ENCODE results near the gene DDR1. TPM values are rescaled to one million over a fixed set of nuclear protein-coding genes. Genes with fewer than 3 reads are reported as not detected.
"Not testable (repeated sequence)": the region's sequence is repeated elsewhere in the genome, so short reads cannot be mapped to it uniquely, and the experiment has no call there.

Gene DDR1
- total and polyA plus RNA-seq, 12 donors, result 7.3 to 49.2 (median 23.3) TPM

DNA sequence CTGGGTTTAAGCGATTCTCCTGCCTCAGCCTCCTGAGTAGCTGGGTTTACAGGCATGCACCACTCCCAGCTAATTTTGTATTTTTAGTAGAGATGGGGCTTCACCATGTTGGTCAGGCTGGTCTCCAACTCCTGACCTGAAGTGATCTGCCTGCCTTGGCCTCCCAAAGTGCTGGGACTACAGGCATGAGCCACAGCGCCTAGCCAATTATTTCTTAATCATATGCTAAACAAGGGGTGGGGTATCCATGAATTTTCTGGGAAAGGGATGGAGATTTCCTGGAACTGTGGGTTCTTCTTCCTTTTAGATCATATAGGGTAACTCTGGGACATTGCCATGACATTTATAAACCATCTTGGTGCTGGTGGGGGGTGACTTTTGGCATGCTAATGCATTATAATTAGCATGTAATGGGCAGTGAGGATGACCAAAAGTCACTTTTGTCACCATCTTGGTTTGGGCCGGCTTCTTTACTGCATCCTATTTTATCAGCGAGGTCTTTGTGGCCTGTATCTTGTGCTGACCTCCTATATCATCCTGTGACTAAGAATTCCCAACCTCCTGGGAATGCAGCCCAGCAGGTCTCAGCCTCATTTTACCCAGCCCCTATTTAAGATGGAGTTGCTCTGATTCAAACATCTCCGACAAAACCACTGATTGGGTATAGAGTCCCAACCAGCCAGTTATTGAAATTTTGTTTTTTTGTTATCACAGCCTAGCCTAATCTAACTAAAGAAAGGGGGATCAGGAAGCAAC, 29.9 kb upstream of the DDR1 start:
- no peaks in the 10 kb centered on the region for H3K36me3 ChIP-seq
- DNase-seq (no peak), ATAC-seq (no peak)
- H3K27me3 ChIP-seq, result peaks cover 0 to 3% (median 0%) of the 10 kb centered on the region in 7 donors
- no peak overlapping the region for H3K4me3 ChIP-seq
- peaks cover 0 to 12% (median 0%) of the 10 kb centered on the region in 11 donors for H3K9me3 ChIP-seq
- 87 to 94% methylated on average over 5 of the region's 5 CpGs for WGBS, 2 donors
- no peak overlapping the region for H3K27ac ChIP-seq
- TF ChIP-seq, protein P1, sequence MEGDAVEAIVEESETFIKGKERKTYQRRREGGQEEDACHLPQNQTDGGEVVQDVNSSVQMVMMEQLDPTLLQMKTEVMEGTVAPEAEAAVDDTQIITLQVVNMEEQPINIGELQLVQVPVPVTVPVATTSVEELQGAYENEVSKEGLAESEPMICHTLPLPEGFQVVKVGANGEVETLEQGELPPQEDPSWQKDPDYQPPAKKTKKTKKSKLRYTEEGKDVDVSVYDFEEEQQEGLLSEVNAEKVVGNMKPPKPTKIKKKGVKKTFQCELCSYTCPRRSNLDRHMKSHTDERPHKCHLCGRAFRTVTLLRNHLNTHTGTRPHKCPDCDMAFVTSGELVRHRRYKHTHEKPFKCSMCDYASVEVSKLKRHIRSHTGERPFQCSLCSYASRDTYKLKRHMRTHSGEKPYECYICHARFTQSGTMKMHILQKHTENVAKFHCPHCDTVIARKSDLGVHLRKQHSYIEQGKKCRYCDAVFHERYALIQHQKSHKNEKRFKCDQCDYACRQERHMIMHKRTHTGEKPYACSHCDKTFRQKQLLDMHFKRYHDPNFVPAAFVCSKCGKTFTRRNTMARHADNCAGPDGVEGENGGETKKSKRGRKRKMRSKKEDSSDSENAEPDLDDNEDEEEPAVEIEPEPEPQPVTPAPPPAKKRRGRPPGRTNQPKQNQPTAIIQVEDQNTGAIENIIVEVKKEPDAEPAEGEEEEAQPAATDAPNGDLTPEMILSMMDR (IDR thresholded peaks at IDR 0.05), result no peak
- intact Hi-C loops (cut with DNase I), result no loop called here
- H3K4me1 ChIP-seq, result no peaks in the 10 kb centered on the region

DNA sequence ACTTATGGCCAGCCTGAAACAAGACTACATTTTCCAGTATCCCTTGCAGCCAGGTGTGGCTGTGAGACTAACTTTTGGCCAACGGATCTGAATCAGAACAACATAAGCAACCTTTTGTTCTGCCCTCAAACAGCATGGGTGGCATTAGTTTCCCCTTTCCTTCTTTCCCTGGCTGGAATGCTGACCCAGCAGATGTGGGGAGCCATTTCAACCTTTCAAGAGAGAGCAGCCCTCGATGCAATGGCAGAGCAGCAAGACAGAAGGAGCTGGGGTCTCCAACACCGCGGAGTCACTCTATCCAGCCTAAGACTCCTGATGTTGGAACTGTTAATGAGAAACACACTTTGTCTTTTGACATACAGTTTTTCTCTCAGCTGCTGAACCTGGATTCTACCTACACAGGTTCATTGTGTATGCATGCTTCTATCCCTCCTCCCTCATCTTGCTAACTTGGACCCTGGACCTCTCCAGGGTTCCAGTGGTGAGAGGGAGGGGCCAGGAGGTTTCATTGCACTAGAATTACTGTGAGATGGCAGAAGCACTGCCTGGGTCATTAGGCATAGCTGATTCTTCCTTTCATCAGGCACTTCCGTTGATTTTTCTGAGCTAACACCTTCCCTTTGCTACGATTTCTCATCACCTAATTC, 28.8 kb upstream of the DDR1 start:
- intact Hi-C loops (cut with DNase I), result no loop called here

GRCh38 chr6:30857112-30857511, 27.2 kb upstream of the DDR1 start:
- intact Hi-C loops (cut with DNase I), result no loop called here
- H3K4me1 ChIP-seq, result no peaks in the 10 kb centered on the region
- DNase-seq (no peak), ATAC-seq (no peak)
- H3K27me3 ChIP-seq, result peaks cover 0 to 3% (median 0%) of the 10 kb centered on the region in 7 donors
- H3K27ac ChIP-seq, result no peak overlapping the region
- 71 to 77% methylated on average over 5 of the region's 5 CpGs for WGBS, 2 donors
- H3K36me3 ChIP-seq, result no peaks in the 10 kb centered on the region
- H3K4me3 ChIP-seq, result no peak overlapping the region
- TF ChIP-seq, protein P1 (IDR thresholded peaks at IDR 0.05), result no peak
- H3K9me3 ChIP-seq, result peaks cover 0 to 2% (median 0%) of the 10 kb centered on the region in 11 donors

More for the DNA sequence above, 28.8 kb upstream of the DDR1 start:
- ATAC-seq (no peak), DNase-seq (no peak)
- H3K4me3 ChIP-seq, result no peak overlapping the region
- H3K36me3 ChIP-seq, result no peaks in the 10 kb centered on the region
- H3K27me3 ChIP-seq, result peaks cover 0 to 3% (median 0%) of the 10 kb centered on the region in 7 donors
- TF ChIP-seq, protein P1 (IDR thresholded peaks at IDR 0.05), result no peak
- H3K4me1 ChIP-seq, result no peaks in the 10 kb centered on the region
- H3K27ac ChIP-seq, result no peak overlapping the region
- 85 to 86% methylated on average over 6 of the region's 6 CpGs for WGBS, 2 donors
- H3K9me3 ChIP-seq, result peaks cover 0 to 12% (median 0%) of the 10 kb centered on the region in 11 donors

- no peak for DNase-seq
- no peak overlapping the region for H3K4me3 ChIP-seq
- H3K27me3 ChIP-seq, result peaks cover 0 to 3% (median 0%) of the 10 kb centered on the region in 7 donors
- no peak for ATAC-seq
- H3K36me3 ChIP-seq, result no peaks in the 10 kb centered on the region
- H3K27ac ChIP-seq, result no peak overlapping the region
- 49 to 51% methylated on average over 5 of the region's 5 CpGs for WGBS, 2 donors
- H3K9me3 ChIP-seq, result no peaks in the 10 kb centered on the region
- H3K4me1 ChIP-seq, result no peaks in the 10 kb centered on the region
- intact Hi-C loops (cut with DNase I), result no loop called here
- TF ChIP-seq, protein P1 (IDR thresholded peaks at IDR 0.05), result no peak
Measured at GRCh38 chr6:30857549-30857948, 26.8 kb upstream of the DDR1 start.

- ATAC-seq, result not testable (repeated sequence)
- intact Hi-C loops (cut with DNase I), result loop anchor here in 1 of 10 donors (2.0 kb wide), 1 partner anchor 59 kb away; no protein-coding TSS in a partner anchor
Measured at GRCh38 chr6:30859726-30860125, 24.6 kb upstream of the DDR1 start.

More at GRCh38 chr6:30859726-30860125, 24.6 kb upstream of the DDR1 start:
- WGBS, 2 donors, result 97 to 98% methylated on average over 4 of the region's 4 CpGs
- H3K9me3 ChIP-seq, H3K27ac ChIP-seq, DNase-seq, H3K27me3 ChIP-seq, H3K4me1 ChIP-seq, H3K36me3 ChIP-seq, H3K4me3 ChIP-seq: not testable (repeated sequence)

All from heart right ventricle (tissue), 16 donors.